Measurements from ENCODE around the gene RRP1B.

RRP1B gene

DNA sequence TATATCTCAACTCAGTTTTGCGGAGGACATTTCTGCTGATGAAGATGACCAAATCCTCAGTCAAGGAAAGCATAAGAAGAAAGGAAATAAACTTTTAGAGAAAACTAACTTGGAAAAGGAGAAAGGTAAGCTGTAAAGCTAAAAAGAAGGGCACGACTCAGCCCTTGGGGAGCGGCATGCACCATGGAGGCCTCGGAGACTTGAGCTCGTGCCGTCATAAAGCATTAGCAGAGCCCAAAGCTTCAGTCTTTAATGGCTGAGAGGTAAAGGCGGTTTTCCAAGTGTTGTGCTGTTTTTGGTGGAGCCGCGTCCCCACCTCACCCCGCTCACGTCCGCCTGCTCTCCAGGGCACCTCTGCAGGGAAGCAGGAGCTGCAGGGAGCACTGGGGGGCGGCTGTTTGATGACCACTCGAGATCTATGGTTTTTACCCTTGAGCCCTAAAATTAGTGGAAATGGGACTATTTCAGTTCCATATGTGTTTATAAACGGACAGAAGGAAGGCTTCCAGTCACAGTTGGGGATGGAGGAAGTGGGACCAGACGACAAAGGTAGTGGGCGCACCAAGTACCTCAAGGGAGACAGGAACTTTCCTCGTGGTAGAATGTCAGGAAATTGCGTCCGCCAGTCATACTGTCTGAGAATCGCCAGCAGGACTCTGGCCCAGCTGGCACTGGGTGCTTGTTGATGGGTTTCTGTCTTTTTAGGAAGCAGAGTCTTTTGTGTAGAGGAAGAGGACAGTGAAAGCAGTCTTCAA lies 27.6 kb downstream of the RRP1B start:
- no peak for TF ChIP-seq CSDC2 (CRISPR knock-in tag; IDR thresholded peaks at IDR 0.05)
- TF ChIP-seq, protein P1, sequence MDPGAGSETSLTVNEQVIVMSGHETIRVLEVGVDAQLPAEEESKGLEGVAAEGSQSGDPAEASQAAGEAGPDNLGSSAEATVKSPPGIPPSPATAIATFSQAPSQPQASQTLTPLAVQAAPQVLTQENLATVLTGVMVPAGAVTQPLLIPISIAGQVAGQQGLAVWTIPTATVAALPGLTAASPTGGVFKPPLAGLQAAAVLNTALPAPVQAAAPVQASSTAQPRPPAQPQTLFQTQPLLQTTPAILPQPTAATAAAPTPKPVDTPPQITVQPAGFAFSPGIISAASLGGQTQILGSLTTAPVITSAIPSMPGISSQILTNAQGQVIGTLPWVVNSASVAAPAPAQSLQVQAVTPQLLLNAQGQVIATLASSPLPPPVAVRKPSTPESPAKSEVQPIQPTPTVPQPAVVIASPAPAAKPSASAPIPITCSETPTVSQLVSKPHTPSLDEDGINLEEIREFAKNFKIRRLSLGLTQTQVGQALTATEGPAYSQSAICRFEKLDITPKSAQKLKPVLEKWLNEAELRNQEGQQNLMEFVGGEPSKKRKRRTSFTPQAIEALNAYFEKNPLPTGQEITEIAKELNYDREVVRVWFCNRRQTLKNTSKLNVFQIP (CRISPR knock-in tag; IDR thresholded peaks at IDR 0.05; ENCODE audit: borderline replicate concordance, low read depth): no peak
- TF ChIP-seq ISL1 (CRISPR knock-in tag; IDR thresholded peaks at IDR 0.05): no peak
- no peak for TF ChIP-seq SNAI2 (CRISPR knock-in tag; IDR thresholded peaks at IDR 0.05)
- TF ChIP-seq ZC3H10 (CRISPR knock-in tag; IDR thresholded peaks at IDR 0.05): no peak
- TF ChIP-seq, protein P2, sequence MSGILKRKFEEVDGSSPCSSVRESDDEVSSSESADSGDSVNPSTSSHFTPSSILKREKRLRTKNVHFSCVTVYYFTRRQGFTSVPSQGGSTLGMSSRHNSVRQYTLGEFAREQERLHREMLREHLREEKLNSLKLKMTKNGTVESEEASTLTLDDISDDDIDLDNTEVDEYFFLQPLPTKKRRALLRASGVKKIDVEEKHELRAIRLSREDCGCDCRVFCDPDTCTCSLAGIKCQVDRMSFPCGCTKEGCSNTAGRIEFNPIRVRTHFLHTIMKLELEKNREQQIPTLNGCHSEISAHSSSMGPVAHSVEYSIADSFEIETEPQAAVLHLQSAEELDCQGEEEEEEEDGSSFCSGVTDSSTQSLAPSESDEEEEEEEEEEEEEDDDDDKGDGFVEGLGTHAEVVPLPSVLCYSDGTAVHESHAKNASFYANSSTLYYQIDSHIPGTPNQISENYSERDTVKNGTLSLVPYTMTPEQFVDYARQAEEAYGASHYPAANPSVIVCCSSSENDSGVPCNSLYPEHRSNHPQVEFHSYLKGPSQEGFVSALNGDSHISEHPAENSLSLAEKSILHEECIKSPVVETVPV (CRISPR knock-in tag; IDR thresholded peaks at IDR 0.05): no peak
- ATAC-seq: no peak

DNA sequence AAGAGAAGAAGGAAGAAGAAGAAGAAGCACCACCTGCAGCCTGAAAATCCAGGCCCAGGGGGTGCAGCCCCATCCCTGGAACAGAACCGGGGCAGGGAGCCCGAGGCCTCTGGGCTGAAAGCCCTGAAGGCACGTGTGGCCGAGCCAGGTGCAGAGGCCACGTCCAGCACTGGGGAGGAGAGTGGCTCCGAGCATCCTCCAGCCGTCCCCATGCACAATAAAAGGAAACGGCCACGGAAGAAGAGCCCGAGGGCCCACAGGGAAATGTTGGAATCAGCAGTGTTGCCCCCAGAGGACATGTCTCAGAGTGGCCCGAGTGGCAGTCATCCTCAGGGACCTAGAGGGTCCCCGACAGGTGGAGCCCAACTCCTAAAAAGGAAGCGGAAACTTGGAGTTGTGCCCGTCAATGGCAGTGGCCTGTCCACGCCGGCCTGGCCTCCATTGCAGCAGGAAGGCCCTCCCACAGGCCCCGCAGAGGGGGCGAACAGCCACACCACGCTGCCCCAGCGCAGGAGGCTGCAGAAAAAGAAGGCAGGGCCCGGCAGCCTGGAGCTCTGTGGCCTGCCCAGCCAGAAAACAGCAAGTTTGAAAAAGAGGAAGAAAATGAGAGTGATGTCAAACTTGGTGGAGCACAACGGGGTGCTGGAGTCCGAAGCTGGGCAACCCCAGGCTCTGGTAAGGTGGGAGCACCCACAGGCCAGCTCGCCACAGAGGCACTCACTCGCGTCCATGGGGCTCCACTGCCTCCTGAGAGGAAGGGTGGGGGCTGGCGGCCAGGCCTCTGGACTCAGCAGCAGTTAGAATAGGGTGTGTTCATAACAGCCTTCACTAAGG lies 28.4 kb downstream of the RRP1B start:
- TF ChIP-seq GLIS3 (CRISPR knock-in tag; IDR thresholded peaks at IDR 0.05) (no peak), SNAI2 (CRISPR knock-in tag; IDR thresholded peaks at IDR 0.05) (no peak), ESRRG (CRISPR knock-in tag; IDR thresholded peaks at IDR 0.05) (no peak), PPARA (CRISPR knock-in tag; IDR thresholded peaks at IDR 0.05; ENCODE audit: borderline replicate concordance) (no peak), TOX (CRISPR knock-in tag; IDR thresholded peaks at IDR 0.05; ENCODE audit: borderline replicate concordance) (no peak), ZNF70 (CRISPR knock-in tag; IDR thresholded peaks at IDR 0.05) (no peak), ZFP30 (CRISPR knock-in tag; IDR thresholded peaks at IDR 0.05) (no peak), CSDC2 (CRISPR knock-in tag; IDR thresholded peaks at IDR 0.05) (no peak), BACH2 (CRISPR knock-in tag; IDR thresholded peaks at IDR 0.05; ENCODE audit: borderline replicate concordance) (no peak), ARNTL (CRISPR knock-in tag; IDR thresholded peaks at IDR 0.05; ENCODE audit: borderline replicate concordance, low read depth) (no peak), ZNF8 (CRISPR knock-in tag; IDR thresholded peaks at IDR 0.05) (no peak), OSR1 (CRISPR knock-in tag; IDR thresholded peaks at IDR 0.05) (no peak), TCF4 (CRISPR knock-in tag; IDR thresholded peaks at IDR 0.05; ENCODE audit: borderline replicate concordance) (no peak), ZC3H10 (CRISPR knock-in tag; IDR thresholded peaks at IDR 0.05) (no peak), ISL1 (CRISPR knock-in tag; IDR thresholded peaks at IDR 0.05) (no peak), ZFP3 (CRISPR knock-in tag; IDR thresholded peaks at IDR 0.05) (no peak)
- TF ChIP-seq, protein P1 (CRISPR knock-in tag; IDR thresholded peaks at IDR 0.05; ENCODE audit: borderline replicate concordance, low read depth): no peak
- TF ChIP-seq, protein P3, sequence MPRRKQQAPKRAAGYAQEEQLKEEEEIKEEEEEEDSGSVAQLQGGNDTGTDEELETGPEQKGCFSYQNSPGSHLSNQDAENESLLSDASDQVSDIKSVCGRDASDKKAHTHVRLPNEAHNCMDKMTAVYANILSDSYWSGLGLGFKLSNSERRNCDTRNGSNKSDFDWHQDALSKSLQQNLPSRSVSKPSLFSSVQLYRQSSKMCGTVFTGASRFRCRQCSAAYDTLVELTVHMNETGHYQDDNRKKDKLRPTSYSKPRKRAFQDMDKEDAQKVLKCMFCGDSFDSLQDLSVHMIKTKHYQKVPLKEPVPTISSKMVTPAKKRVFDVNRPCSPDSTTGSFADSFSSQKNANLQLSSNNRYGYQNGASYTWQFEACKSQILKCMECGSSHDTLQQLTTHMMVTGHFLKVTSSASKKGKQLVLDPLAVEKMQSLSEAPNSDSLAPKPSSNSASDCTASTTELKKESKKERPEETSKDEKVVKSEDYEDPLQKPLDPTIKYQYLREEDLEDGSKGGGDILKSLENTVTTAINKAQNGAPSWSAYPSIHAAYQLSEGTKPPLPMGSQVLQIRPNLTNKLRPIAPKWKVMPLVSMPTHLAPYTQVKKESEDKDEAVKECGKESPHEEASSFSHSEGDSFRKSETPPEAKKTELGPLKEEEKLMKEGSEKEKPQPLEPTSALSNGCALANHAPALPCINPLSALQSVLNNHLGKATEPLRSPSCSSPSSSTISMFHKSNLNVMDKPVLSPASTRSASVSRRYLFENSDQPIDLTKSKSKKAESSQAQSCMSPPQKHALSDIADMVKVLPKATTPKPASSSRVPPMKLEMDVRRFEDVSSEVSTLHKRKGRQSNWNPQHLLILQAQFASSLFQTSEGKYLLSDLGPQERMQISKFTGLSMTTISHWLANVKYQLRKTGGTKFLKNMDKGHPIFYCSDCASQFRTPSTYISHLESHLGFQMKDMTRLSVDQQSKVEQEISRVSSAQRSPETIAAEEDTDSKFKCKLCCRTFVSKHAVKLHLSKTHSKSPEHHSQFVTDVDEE (CRISPR knock-in tag; IDR thresholded peaks at IDR 0.05): no peak
- TF ChIP-seq, protein P2 (CRISPR knock-in tag; IDR thresholded peaks at IDR 0.05): no peak
- TF ChIP-seq, protein P4, sequence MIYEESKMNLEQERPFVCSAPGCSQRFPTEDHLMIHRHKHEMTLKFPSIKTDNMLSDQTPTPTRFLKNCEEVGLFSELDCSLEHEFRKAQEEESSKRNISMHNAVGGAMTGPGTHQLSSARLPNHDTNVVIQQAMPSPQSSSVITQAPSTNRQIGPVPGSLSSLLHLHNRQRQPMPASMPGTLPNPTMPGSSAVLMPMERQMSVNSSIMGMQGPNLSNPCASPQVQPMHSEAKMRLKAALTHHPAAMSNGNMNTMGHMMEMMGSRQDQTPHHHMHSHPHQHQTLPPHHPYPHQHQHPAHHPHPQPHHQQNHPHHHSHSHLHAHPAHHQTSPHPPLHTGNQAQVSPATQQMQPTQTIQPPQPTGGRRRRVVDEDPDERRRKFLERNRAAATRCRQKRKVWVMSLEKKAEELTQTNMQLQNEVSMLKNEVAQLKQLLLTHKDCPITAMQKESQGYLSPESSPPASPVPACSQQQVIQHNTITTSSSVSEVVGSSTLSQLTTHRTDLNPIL (CRISPR knock-in tag; IDR thresholded peaks at IDR 0.05; ENCODE audit: low read depth): no peak
- ATAC-seq: no peak

Measured in SK-N-SH treated with all-trans-retinoic acid at 6 μM for 48 hours (cell line).